A549 (cell line): ENCODE data around the gene CACNA1F.

ENCODE experiments used
- BHLHE40 ChIP-seq: IDR thresholded peaks from 2 replicates; pipeline ENCODE4 v1.6.1; 2012; ENCODE audit warnings: low read depth, low read length, inconsistent platforms
- CBX2 ChIP-seq: fragments of 200-600 bp; sonication (generic); IDR thresholded peaks from 2 replicates; pipeline ENCODE4 v1.6.1; 2016; ENCODE audit warnings: low read depth, mild to moderate bottlenecking, borderline replicate concordance
- CBX8 ChIP-seq: fragments of 200-600 bp; sonication (generic); IDR thresholded peaks from 2 replicates; pipeline ENCODE4 v1.6.1; 2016
- EP300 ChIP-seq, 2 experiments: fragments of >200 bp; sonication (Bioruptor Twin); formaldehyde crosslinking; IDR thresholded peaks; 2 replicates in 1 of 2; 3 replicates in 1 of 2; pipeline ENCODE4 v1.6.1; 2016 to 2017
- FOSL2 ChIP-seq, 2 experiments: fragments of 450-650 bp in 1 of 2; fragments of >200 bp in 1 of 2; sonication (Bioruptor Twin) in 1 of 2; formaldehyde crosslinking; IDR thresholded peaks; 2 replicates each; pipeline versions ENCODE4 v1.5.0 to v1.6.1; 2016 to 2020; ENCODE audit warnings: mild to moderate bottlenecking in 1 of 2, moderate library complexity in 1 of 2
- JUN ChIP-seq, 2 experiments: fragments of >200 bp; sonication (Bioruptor Twin); formaldehyde crosslinking; IDR thresholded peaks; 2 replicates in 1 of 2; 3 replicates in 1 of 2; pipeline ENCODE4 v1.6.1; 2016 to 2017
- POLR2A ChIP-seq: IDR thresholded peaks from 2 replicates; pipeline ENCODE4 v1.6.1; 2012; ENCODE audit warnings: mild to moderate bottlenecking, low read length
- SMC3 ChIP-seq: fragments of >200 bp; sonication (Bioruptor Twin); formaldehyde crosslinking; IDR thresholded peaks from 3 replicates; pipeline ENCODE4 v1.6.1; 2018; ENCODE audit warnings: inconsistent platforms
- TF ChIP-seq, protein P1 (sequence below): fragments of >200 bp; sonication (Bioruptor Twin); formaldehyde crosslinking; IDR thresholded peaks from 3 replicates; pipeline ENCODE4 v1.5.1; 2016

- TF ChIP-seq EP300 (IDR thresholded peaks at IDR 0.05) (no peak), CBX8 (no peak), POLR2A (no peak), SMC3 (no peak), JUN (IDR thresholded peaks at IDR 0.05) (no peak), CBX2 (no peak), FOSL2 (IDR thresholded peaks at IDR 0.05) (no peak), FOSL2 (CRISPR knock-in tag; IDR thresholded peaks at IDR 0.05) (no peak), BHLHE40 (no peak)
- TF ChIP-seq, protein P1, sequence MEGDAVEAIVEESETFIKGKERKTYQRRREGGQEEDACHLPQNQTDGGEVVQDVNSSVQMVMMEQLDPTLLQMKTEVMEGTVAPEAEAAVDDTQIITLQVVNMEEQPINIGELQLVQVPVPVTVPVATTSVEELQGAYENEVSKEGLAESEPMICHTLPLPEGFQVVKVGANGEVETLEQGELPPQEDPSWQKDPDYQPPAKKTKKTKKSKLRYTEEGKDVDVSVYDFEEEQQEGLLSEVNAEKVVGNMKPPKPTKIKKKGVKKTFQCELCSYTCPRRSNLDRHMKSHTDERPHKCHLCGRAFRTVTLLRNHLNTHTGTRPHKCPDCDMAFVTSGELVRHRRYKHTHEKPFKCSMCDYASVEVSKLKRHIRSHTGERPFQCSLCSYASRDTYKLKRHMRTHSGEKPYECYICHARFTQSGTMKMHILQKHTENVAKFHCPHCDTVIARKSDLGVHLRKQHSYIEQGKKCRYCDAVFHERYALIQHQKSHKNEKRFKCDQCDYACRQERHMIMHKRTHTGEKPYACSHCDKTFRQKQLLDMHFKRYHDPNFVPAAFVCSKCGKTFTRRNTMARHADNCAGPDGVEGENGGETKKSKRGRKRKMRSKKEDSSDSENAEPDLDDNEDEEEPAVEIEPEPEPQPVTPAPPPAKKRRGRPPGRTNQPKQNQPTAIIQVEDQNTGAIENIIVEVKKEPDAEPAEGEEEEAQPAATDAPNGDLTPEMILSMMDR, result no peak
These were observed 38.2 kb upstream of the CACNA1F start for GRCh38 chrX:49271341-49271740.
